ENCODE data around the gene TNFRSF18.

TNFRSF18 gene

GRCh38 chr1:1165485-1165884 lies 40.9 kb downstream of the TNFRSF18 start:
- Histone ChIP-seq H3K4me2 (ENCODE audit: low read length) (no peak overlapping the region), H3K9me3 (ENCODE audit: insufficient read depth, low read depth, low read length) (peaks cover 7% of the 10 kb centered on the region), H3K14ac (ENCODE audit: low read length) (no peak overlapping the region), H4K12ac (ENCODE audit: low read depth, low read length) (no peak overlapping the region), H3K4me1 (ENCODE audit: control insufficient read depth in 1 of 2, insufficient read depth in 2 of 2, low read length in 2 of 2) (no peaks in the 10 kb centered on the region), H3K79me1 (ENCODE audit: low read length) (no peaks in the 10 kb centered on the region), H3K36me3 (ENCODE audit: control insufficient read depth in 1 of 2, insufficient read depth in 2 of 2, low read length in 2 of 2) (no peaks in the 10 kb centered on the region), H4K91ac (ENCODE audit: low read depth, low read length) (no peak overlapping the region), H2BK12ac (ENCODE audit: low read length) (no peak overlapping the region), H4K8ac (ENCODE audit: low read depth, low read length) (no peak overlapping the region), H3K27ac (ENCODE audit: low read depth, low read length) (no peak overlapping the region), H2AK5ac (ENCODE audit: low read length) (no peak overlapping the region), H2BK5ac (ENCODE audit: low read depth, low read length, poor library complexity) (no peak overlapping the region), H3K4ac (ENCODE audit: low read depth, low read length) (no peak overlapping the region), H3K9ac (ENCODE audit: low read length) (no peak overlapping the region), H3K27me3 (ENCODE audit: insufficient read depth, low read length) (no peaks in the 10 kb centered on the region), H3K4me3 (ENCODE audit: low read depth, low read length) (no peak overlapping the region), H3K23ac (ENCODE audit: low read length) (no peak overlapping the region), H2BK120ac (ENCODE audit: insufficient read depth, low read length, poor library complexity) (no peak overlapping the region), H3K79me2 (ENCODE audit: control insufficient read depth, insufficient read depth, low read length, poor library complexity) (no peaks in the 10 kb centered on the region), H3K18ac (ENCODE audit: low read length) (no peak overlapping the region), H2AFZ (ENCODE audit: insufficient read depth, low read length, poor library complexity) (no peak overlapping the region)
- DNase-seq = no peak
- no CpG with 5 or more reads among the region's 12 CpGs for WGBS (ENCODE audit: extremely low coverage, insufficient coverage, insufficient read length)

GRCh38 chr1:1164701-1165451 lies 41.5 kb downstream of the TNFRSF18 start:
- Histone ChIP-seq H3K23ac (ENCODE audit: low read length) (no peak overlapping the region), H2AK5ac (ENCODE audit: low read length) (no peak overlapping the region), H3K14ac (ENCODE audit: low read length) (no peak overlapping the region), H3K27me3 (ENCODE audit: insufficient read depth, low read length) (no peaks in the 10 kb centered on the region), H3K9me3 (ENCODE audit: insufficient read depth, low read depth, low read length) (peaks cover 8% of the 10 kb centered on the region), H3K4ac (ENCODE audit: low read depth, low read length) (no peak overlapping the region), H3K79me1 (ENCODE audit: low read length) (no peaks in the 10 kb centered on the region), H3K36me3 (ENCODE audit: control insufficient read depth in 1 of 2, insufficient read depth in 2 of 2, low read length in 2 of 2) (no peaks in the 10 kb centered on the region), H4K8ac (ENCODE audit: low read depth, low read length) (no peak overlapping the region), H2BK5ac (ENCODE audit: low read depth, low read length, poor library complexity) (no peak overlapping the region), H3K18ac (ENCODE audit: low read length) (no peak overlapping the region), H4K12ac (ENCODE audit: low read depth, low read length) (no peak overlapping the region), H4K91ac (ENCODE audit: low read depth, low read length) (no peak overlapping the region), H2AFZ (ENCODE audit: insufficient read depth, low read length, poor library complexity) (no peak overlapping the region), H3K9ac (ENCODE audit: low read length) (no peak overlapping the region), H2BK12ac (ENCODE audit: low read length) (no peak overlapping the region), H3K79me2 (ENCODE audit: control insufficient read depth, insufficient read depth, low read length, poor library complexity) (no peaks in the 10 kb centered on the region), H2BK120ac (ENCODE audit: insufficient read depth, low read length, poor library complexity) (no peak overlapping the region), H3K4me2 (ENCODE audit: low read length) (no peak overlapping the region), H3K4me1 (ENCODE audit: control insufficient read depth in 1 of 2, insufficient read depth in 2 of 2, low read length in 2 of 2) (no peaks in the 10 kb centered on the region), H3K27ac (ENCODE audit: low read depth, low read length) (no peak overlapping the region), H3K4me3 (ENCODE audit: low read depth, low read length) (no peak overlapping the region)
- DNase-seq = peak in 1 of 2 donors; percentile 34
- no CpG with 5 or more reads among the region's 48 CpGs for WGBS (ENCODE audit: extremely low coverage, insufficient coverage, insufficient read length)

DNA sequence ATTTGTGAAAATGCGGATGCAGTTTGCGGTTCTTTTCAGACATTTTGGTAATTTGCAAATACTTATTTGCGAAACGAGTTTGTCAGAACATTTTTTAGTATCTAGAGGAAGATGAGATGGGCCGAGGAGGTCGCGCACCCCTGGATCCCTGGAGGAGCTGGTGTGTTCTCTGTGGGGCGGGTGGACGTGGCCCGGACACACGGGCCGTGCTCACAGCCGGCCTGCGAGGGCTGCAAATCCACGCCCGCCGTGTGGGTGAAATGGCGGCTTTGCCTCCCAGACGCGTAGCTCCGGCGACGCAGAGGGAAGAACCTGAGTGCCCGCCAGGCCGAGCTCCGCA lies 42.1 kb downstream of the TNFRSF18 start:
- Histone ChIP-seq H3K23ac (ENCODE audit: low read length) (no peak overlapping the region), H3K4ac (ENCODE audit: low read depth, low read length) (no peak overlapping the region)
- WGBS (ENCODE audit: extremely low coverage, insufficient coverage, insufficient read length) = no CpG with 5 or more reads among the region's 26 CpGs

GRCh38 chr1:1163538-1164070 lies 42.8 kb downstream of the TNFRSF18 start:
- H4K91ac ChIP-seq (ENCODE audit: low read depth, low read length) = no peak overlapping the region
- H3K4me2 ChIP-seq (ENCODE audit: low read length) = no peak overlapping the region
- H3K4me3 ChIP-seq (ENCODE audit: low read depth, low read length) = no peak overlapping the region
- no peak overlapping the region for H2BK12ac ChIP-seq (ENCODE audit: low read length)
- H3K27ac ChIP-seq (ENCODE audit: low read depth, low read length) = no peak overlapping the region
- H3K79me1 ChIP-seq (ENCODE audit: low read length) = peaks cover 3% of the 10 kb centered on the region
- H3K14ac ChIP-seq (ENCODE audit: low read length) = no peak overlapping the region
- no peak overlapping the region for H2AFZ ChIP-seq (ENCODE audit: insufficient read depth, low read length, poor library complexity)
- no peaks in the 10 kb centered on the region for H3K27me3 ChIP-seq (ENCODE audit: insufficient read depth, low read length)
- H3K18ac ChIP-seq (ENCODE audit: low read length) = no peak overlapping the region
- no peak overlapping the region for H4K12ac ChIP-seq (ENCODE audit: low read depth, low read length)
- H3K36me3 ChIP-seq (ENCODE audit: control insufficient read depth in 1 of 2, insufficient read depth in 2 of 2, low read length in 2 of 2) = no peaks in the 10 kb centered on the region
- peaks cover under 1% of the 10 kb centered on the region in 2 experiments for H3K4me1 ChIP-seq (ENCODE audit: control insufficient read depth in 1 of 2, insufficient read depth in 2 of 2, low read length in 2 of 2)
- H3K79me2 ChIP-seq (ENCODE audit: control insufficient read depth, insufficient read depth, low read length, poor library complexity) = peaks cover under 1% of the 10 kb centered on the region
- no peak overlapping the region for H3K23ac ChIP-seq (ENCODE audit: low read length)
- H3K4ac ChIP-seq (ENCODE audit: low read depth, low read length) = no peak overlapping the region
- H4K8ac ChIP-seq (ENCODE audit: low read depth, low read length) = no peak overlapping the region
- no peak overlapping the region for H2AK5ac ChIP-seq (ENCODE audit: low read length)
- DNase-seq = no peak
- H3K9me3 ChIP-seq (ENCODE audit: insufficient read depth, low read depth, low read length) = peaks cover 10% of the 10 kb centered on the region
- no peak overlapping the region for H3K9ac ChIP-seq (ENCODE audit: low read length)
- H2BK5ac ChIP-seq (ENCODE audit: low read depth, low read length, poor library complexity) = no peak overlapping the region
- no CpG with 5 or more reads among the region's 33 CpGs for WGBS (ENCODE audit: extremely low coverage, insufficient coverage, insufficient read length)
- no peak overlapping the region for H2BK120ac ChIP-seq (ENCODE audit: insufficient read depth, low read length, poor library complexity)

More for the DNA sequence above, 42.1 kb downstream of the TNFRSF18 start:
- Histone ChIP-seq H3K4me2 (ENCODE audit: low read length) (no peak overlapping the region), H3K9ac (ENCODE audit: low read length) (no peak overlapping the region), H4K91ac (ENCODE audit: low read depth, low read length) (no peak overlapping the region), H3K14ac (ENCODE audit: low read length) (no peak overlapping the region), H4K8ac (ENCODE audit: low read depth, low read length) (no peak overlapping the region), H3K9me3 (ENCODE audit: insufficient read depth, low read depth, low read length) (peaks cover 10% of the 10 kb centered on the region), H3K79me1 (ENCODE audit: low read length) (no peaks in the 10 kb centered on the region), H3K18ac (ENCODE audit: low read length) (no peak overlapping the region), H3K4me3 (ENCODE audit: low read depth, low read length) (no peak overlapping the region), H2BK120ac (ENCODE audit: insufficient read depth, low read length, poor library complexity) (no peak overlapping the region), H4K12ac (ENCODE audit: low read depth, low read length) (no peak overlapping the region), H2BK12ac (ENCODE audit: low read length) (no peak overlapping the region), H3K4me1 (ENCODE audit: control insufficient read depth in 1 of 2, insufficient read depth in 2 of 2, low read length in 2 of 2) (no peaks in the 10 kb centered on the region), H2AFZ (ENCODE audit: insufficient read depth, low read length, poor library complexity) (no peak overlapping the region), H3K79me2 (ENCODE audit: control insufficient read depth, insufficient read depth, low read length, poor library complexity) (no peaks in the 10 kb centered on the region), H2BK5ac (ENCODE audit: low read depth, low read length, poor library complexity) (no peak overlapping the region), H3K36me3 (ENCODE audit: control insufficient read depth in 1 of 2, insufficient read depth in 2 of 2, low read length in 2 of 2) (no peaks in the 10 kb centered on the region), H3K27me3 (ENCODE audit: insufficient read depth, low read length) (no peaks in the 10 kb centered on the region), H3K27ac (ENCODE audit: low read depth, low read length) (no peak overlapping the region), H2AK5ac (ENCODE audit: low read length) (no peak overlapping the region)
- no peak for DNase-seq
